ENCODE results near the gene BTBD9.

Gene BTBD9

DNA sequence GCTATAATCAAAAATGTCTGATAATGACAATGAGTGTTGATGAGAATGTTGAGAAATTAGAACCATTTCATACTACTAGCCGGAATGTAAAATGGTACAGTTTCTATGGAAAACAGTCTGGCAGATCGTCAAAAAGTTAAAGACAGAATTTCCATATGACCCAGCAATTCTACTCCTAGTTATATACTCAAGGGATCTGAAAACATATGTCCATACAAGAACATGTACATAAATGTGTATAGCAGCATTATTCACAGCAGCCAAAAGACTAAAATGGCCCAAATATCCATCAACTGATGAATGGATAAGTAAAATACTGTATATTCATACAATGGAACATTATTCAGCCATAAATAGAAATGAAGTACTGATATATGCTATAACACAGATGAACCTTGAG, 236.2 kb downstream of the BTBD9 start:
- DNase-seq (ENCODE audit: low read depth): no peak
- H3K4me3 ChIP-seq (replicated peaks; ENCODE audit: low read depth, low read length): no peak overlapping the region
- TF ChIP-seq, protein P1, sequence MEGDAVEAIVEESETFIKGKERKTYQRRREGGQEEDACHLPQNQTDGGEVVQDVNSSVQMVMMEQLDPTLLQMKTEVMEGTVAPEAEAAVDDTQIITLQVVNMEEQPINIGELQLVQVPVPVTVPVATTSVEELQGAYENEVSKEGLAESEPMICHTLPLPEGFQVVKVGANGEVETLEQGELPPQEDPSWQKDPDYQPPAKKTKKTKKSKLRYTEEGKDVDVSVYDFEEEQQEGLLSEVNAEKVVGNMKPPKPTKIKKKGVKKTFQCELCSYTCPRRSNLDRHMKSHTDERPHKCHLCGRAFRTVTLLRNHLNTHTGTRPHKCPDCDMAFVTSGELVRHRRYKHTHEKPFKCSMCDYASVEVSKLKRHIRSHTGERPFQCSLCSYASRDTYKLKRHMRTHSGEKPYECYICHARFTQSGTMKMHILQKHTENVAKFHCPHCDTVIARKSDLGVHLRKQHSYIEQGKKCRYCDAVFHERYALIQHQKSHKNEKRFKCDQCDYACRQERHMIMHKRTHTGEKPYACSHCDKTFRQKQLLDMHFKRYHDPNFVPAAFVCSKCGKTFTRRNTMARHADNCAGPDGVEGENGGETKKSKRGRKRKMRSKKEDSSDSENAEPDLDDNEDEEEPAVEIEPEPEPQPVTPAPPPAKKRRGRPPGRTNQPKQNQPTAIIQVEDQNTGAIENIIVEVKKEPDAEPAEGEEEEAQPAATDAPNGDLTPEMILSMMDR (IDR thresholded peaks at IDR 0.05; ENCODE audit: low read length, missing control alignments): no peak

DNA sequence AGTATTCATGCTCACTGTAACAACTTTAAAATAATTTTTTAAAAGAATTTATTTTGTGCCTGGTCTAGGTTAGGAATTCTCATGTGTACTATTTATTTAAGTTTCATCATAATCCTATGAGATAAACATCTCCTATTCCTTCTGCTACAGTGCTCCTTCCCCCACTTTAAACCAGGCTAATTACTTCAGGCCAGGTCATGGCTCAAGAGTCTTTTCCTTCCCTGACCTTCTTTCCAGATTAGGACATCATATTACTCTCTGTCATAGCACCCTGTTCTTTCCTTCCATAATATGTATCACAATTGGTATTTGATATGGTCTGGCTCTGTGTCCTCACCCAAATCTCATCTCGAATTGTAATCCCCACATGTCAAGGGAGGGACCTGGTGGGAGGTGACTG, 239.0 kb downstream of the BTBD9 start:
- H3K4me3 ChIP-seq (replicated peaks; ENCODE audit: low read depth, low read length): no peak overlapping the region
- TF ChIP-seq, protein P1 (IDR thresholded peaks at IDR 0.05; ENCODE audit: low read length, missing control alignments): no peak
- DNase-seq (ENCODE audit: low read depth): no peak

DNA sequence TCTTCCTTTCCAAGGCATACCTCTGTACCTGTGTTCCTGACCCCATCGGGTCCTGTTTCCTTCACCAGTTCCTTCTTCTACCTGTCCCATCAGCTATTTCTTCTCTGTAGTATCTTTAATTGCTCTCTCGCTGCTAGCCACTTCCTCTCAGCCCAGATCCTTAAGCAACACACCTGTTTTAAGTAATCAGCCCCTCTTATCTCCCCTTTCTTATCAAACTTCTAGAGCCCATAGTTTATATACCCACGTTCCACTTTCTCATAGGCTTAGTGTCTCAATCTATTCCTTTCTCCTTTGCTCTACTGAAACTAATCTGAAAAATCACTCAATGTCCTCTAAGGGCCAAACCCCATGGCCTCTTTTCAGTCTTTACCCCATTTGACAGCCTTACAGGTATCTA, 239.6 kb downstream of the BTBD9 start:
- DNase-seq (ENCODE audit: low read depth): no peak
- H3K4me3 ChIP-seq (replicated peaks; ENCODE audit: low read depth, low read length): no peak overlapping the region
- TF ChIP-seq, protein P1 (IDR thresholded peaks at IDR 0.05; ENCODE audit: low read length, missing control alignments): no peak

DNA sequence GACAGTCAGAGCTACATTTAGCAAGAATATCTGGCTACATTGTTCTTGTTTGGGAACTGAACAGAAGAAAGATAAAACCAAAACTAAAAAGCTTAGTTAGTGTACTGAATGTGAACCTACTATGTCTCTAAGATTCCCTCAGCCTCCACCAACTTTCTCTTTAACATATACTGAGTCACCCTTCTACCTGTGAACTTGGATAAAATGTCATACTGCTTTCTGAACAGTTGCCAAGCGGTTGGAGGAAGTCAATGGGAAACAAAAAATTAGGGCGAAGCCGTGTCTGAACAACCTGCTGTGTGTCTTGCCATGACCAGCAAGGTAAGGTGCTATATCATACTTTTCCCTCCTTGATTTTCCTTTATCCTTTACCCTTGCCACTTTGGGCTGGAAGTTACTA, 243.5 kb downstream of the BTBD9 start:
- DNase-seq (ENCODE audit: low read depth): no peak
- H3K4me3 ChIP-seq (replicated peaks; ENCODE audit: low read depth, low read length): no peak overlapping the region
- TF ChIP-seq, protein P1 (IDR thresholded peaks at IDR 0.05; ENCODE audit: low read length, missing control alignments): no peak

DNA sequence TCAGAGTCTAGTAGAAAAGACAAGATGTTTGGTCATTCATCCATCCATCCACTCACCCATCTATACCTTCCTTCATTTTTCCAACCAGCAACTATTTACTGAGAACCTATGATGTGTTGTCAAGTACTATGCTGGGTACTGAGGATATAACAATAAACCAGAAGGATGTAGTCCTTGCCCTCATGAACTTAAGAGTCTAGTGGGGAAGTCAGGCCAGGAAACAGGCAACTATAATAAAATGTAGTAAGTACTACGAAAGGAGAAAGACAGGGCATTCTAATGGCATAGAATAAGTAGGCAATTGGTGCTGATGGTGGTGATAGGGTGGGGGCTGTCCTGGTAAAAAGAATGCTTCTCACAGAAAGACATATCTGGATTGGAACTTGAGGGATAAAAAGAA, 245.7 kb downstream of the BTBD9 start:
- DNase-seq (ENCODE audit: low read depth): no peak
- TF ChIP-seq, protein P1 (IDR thresholded peaks at IDR 0.05; ENCODE audit: low read length, missing control alignments): no peak
- no peak overlapping the region for H3K4me3 ChIP-seq (replicated peaks; ENCODE audit: low read depth, low read length)

DNA sequence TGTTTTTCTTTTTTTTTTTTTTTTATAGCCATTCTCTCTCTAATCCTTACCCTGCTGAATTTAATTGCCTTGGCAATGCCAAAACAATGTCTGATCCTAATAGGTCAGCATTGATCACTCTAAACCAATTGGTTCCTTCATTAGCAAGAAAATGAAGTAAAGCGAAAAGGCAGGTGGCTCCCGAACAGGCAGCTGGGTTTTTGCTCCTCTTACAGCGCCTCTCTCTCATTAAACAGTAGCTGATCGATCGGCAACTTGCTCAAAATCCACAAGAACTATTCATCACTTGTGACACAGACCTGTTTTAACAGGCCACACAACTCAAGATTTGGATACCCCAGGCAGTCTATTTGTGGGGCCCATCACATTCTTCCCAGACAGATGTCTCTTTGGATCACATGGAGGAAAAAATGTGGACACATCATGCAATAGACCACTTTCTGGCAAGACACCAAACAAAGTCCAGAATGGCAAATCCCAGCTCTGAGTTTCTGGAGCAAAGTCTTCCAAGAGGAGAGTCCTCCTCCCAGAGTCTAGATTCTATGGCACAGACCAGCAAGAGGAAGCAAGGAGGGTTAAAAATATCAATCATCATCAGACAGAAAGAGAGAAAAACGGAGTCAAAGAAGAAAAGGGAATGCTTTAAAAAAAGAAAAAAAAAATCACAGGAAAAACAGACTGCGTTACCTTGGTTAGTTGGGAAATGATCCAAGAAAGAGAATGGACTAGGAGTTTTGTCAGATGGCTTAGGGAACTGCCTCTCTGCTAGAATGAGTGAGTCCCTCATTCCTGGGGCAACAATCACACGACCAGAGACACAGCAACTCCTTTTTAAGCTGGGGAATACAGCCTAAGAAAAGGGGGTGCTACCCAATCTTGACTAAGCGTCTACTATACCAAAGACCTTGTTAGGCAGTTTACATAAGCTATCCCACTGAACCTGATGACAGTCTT, 247.8 kb downstream of the BTBD9 start:
- DNase-seq (ENCODE audit: low read depth): peak; percentile 17
- H3K4me3 ChIP-seq (replicated peaks; ENCODE audit: low read depth, low read length): no peak overlapping the region
- TF ChIP-seq, protein P1 (IDR thresholded peaks at IDR 0.05; ENCODE audit: low read length, missing control alignments): no peak

DNA sequence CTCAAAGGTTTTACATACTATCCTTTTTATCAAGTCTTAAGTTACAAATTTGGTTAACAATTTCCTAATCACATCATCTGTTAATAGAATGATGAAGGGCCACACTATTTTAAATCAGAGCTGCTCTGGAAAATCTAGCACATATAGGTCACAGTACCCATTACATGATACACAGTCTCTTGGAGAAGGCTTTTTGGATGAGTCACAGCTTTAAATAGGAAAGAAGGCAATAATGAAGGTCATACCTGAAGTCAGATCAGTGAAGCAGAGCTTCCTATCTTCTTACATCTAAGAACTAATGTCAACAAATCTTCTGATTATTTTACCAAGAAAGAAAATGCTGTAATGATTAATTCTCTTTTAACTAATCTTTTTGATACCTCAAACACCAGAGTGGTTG, 248.5 kb downstream of the BTBD9 start:
- TF ChIP-seq, protein P1 (IDR thresholded peaks at IDR 0.05; ENCODE audit: low read length, missing control alignments): no peak
- H3K4me3 ChIP-seq (replicated peaks; ENCODE audit: low read depth, low read length): no peak overlapping the region
- DNase-seq (ENCODE audit: low read depth): no peak

Data from fibroblast of pulmonary artery (primary cell).